AG04450 (cell line): ENCODE measurements around the gene FLNC. TPM values are rescaled to one million over a fixed set of nuclear protein-coding genes. Genes with fewer than 3 reads are reported as not detected.

ENCODE experiments used
- CTCF ChIA-PET: fragments of 300-600, 350-600 bp; formaldehyde crosslinking; extraction: SDS; loops from one replicate; lab custom pipeline; 2022; ENCODE audit warnings: antibody characterized with exemption, inconsistent platforms; lab: Charles Lee
- POLR2A ChIA-PET: fragments of 350-600 bp; formaldehyde crosslinking; extraction: SDS; loops from one replicate; lab custom pipeline; 2021; ENCODE audit warnings: antibody characterized with exemption, inconsistent platforms; lab: Yijun Ruan, JAX
- DNase-seq: peaks from one replicate; pipeline ENCODE4 v3.0.0-alpha.2; 2011; ENCODE audit warnings: low read depth, low spot score
- H3K27ac ChIP-seq: one replicate; pipeline ENCODE4 v1.5.1; 2012; ENCODE audit warnings: low read depth, low read length, control low read depth
- H3K27me3 ChIP-seq: one replicate; pipeline ENCODE4 v1.6.0; 2012; ENCODE audit warnings: low read length; ENCODE audit not compliant: control insufficient read depth, insufficient read depth
- H3K4me3 ChIP-seq: 2 replicates; pipeline ENCODE4 v1.5.1; 2011; ENCODE audit warnings: mild to moderate bottlenecking, low read depth, low read length, control low read depth
- H3K9me3 ChIP-seq: 2 replicates; pipeline ENCODE4 v1.5.1; 2012; ENCODE audit warnings: low read length; ENCODE audit not compliant: control insufficient read depth, insufficient read depth
- CTCF ChIP-seq: IDR thresholded peaks from 2 replicates; pipeline ENCODE4 v1.5.1; 2011; ENCODE audit warnings: low read depth, low read length, control low read depth, inconsistent platforms
- polyA plus RNA-seq: library from polyadenylated mRNA; depleted of rRNA; stranded (reverse); fragments of >200 nt; gene quantifications from 2 replicates; pipeline ENCODE4 v1.2.3, GENCODE V29; 2011

FLNC gene
- polyA plus RNA-seq, 1 experiment, result 25.8 TPM

DNA sequence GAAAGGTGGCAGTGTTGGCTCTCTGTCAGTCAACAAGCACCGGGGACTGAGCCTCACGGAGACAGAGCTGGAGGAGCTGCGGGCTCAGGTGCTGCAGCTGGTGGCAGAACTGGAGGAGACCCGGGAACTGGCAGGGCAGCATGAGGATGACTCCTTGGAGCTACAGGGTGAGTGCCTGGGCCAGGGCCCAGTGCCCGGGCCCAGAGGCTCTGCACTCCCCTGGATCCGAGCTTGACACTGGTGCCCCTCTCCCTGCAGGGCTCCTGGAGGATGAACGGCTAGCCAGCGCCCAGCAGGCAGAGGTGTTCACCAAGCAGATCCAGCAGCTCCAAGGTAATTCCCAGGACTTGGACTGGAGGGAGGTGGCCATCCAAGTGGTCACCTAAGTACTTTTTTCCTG is 35.8 kb upstream of the FLNC start:
- POLR2A ChIA-PET, result no interaction called here
- no peak for DNase-seq
- H3K4me3 ChIP-seq, result no peak overlapping the region
- no peak overlapping the region for H3K27ac ChIP-seq
- H3K9me3 ChIP-seq, result no peaks in the 10 kb centered on the region; the same call in 1 of the 2 replicates
- CTCF ChIA-PET, result no interaction called here
- no peak for TF ChIP-seq CTCF
- H3K27me3 ChIP-seq, result peaks cover 6% of the 10 kb centered on the region

DNA sequence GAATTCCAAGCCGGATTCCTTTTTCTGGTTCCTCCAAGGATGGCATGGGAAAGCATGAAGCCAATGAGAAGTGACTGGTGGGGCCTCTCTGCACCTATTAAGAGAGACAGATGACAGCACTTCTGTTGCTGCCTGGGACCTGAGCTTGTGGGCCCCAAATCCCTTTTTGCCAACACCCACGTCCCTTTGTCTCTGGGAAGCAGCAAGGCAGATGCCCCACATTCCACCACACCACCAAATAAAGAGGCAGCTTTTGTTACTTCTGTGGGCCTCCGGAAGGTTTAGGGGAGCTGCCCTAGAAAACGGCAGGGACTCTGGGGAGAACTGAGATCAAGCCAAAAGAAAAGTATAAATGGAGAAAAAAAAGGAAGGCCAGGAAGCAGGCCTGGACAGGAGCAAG is 35.1 kb upstream of the FLNC start:
- no peaks in the 10 kb centered on the region; the same call in 1 of the 2 replicates for H3K9me3 ChIP-seq
- DNase-seq, result no peak
- ChIA-PET POLR2A (no interaction called here), CTCF (no interaction called here)
- no peak overlapping the region for H3K4me3 ChIP-seq
- H3K27me3 ChIP-seq, result peaks cover 4% of the 10 kb centered on the region
- no peak overlapping the region for H3K27ac ChIP-seq
- TF ChIP-seq CTCF, result no peak

- no peak for TF ChIP-seq CTCF
- POLR2A ChIA-PET, result no interaction called here
- H3K9me3 ChIP-seq, result no peaks in the 10 kb centered on the region; the same call in 1 of the 2 replicates
- CTCF ChIA-PET, result no interaction called here
- H3K4me3 ChIP-seq, result no peak overlapping the region
- H3K27me3 ChIP-seq, result no peaks in the 10 kb centered on the region
- no peak overlapping the region for H3K27ac ChIP-seq
- peak; percentile 39 for DNase-seq
Measured at GRCh38 chr7:128796327-128796726, 33.9 kb upstream of the FLNC start.

GRCh38 chr7:128799451-128799850 is 30.8 kb upstream of the FLNC start:
- ChIA-PET POLR2A (no interaction called here), CTCF (no interaction called here)
- TF ChIP-seq CTCF, result no peak
- Histone ChIP-seq H3K27ac (no peak overlapping the region), H3K4me3 (no peak overlapping the region), H3K9me3 (no peaks in the 10 kb centered on the region), H3K27me3 (no peaks in the 10 kb centered on the region)
- DNase-seq, result no peak

- POLR2A ChIA-PET, result no interaction called here
- TF ChIP-seq CTCF, result no peak
- CTCF ChIA-PET, result no interaction called here
Measured at GRCh38 chr7:128800567-128800966, 29.6 kb upstream of the FLNC start.

More at GRCh38 chr7:128800567-128800966, 29.6 kb upstream of the FLNC start:
- Histone ChIP-seq H3K27me3 (no peaks in the 10 kb centered on the region), H3K27ac (no peak overlapping the region), H3K4me3 (no peak overlapping the region), H3K9me3 (no peaks in the 10 kb centered on the region)
- no peak for DNase-seq
